ENCODE results near the gene HEATR5B.

Gene HEATR5B

GRCh38 chr2:37039580-37039979, 44.6 kb downstream of the HEATR5B start:
- no peaks in the 10 kb centered on the region for H3K9me2 ChIP-seq (ENCODE audit: low read depth, low read length)
- H4K20me1 ChIP-seq (ENCODE audit: insufficient read depth, low read length), result no peaks in the 10 kb centered on the region
- no peaks in the 10 kb centered on the region for H3K27me3 ChIP-seq (ENCODE audit: insufficient read depth, low read length)
- H3K4me2 ChIP-seq (ENCODE audit: low read length), result no peak overlapping the region
- H3F3A ChIP-seq (ENCODE audit: insufficient read depth, low read length), result no peaks in the 10 kb centered on the region
- H3K9ac ChIP-seq (ENCODE audit: low read length), result no peak overlapping the region
- no peak overlapping the region for H3K4me3 ChIP-seq (ENCODE audit: low read depth, low read length, poor library complexity, severe bottlenecking)
- TF ChIP-seq EZH2 (IDR thresholded peaks at IDR 0.05; ENCODE audit: borderline replicate concordance, low read length), result no peak
- H2AFZ ChIP-seq (ENCODE audit: low read length), result no peak overlapping the region
- H3K79me2 ChIP-seq (ENCODE audit: insufficient read depth, low read length), result no peaks in the 10 kb centered on the region
- peaks cover 37% of the 10 kb centered on the region for H3K36me3 ChIP-seq (ENCODE audit: insufficient read depth, low read length)
- no peaks in the 10 kb centered on the region for H3K4me1 ChIP-seq (ENCODE audit: insufficient read depth, low read length, severe bottlenecking)
- no peaks in the 10 kb centered on the region for H3K9me3 ChIP-seq (ENCODE audit: low read length)
- H3K27ac ChIP-seq (ENCODE audit: low read depth, low read length, poor library complexity, severe bottlenecking), result no peak overlapping the region

- H3K36me3 ChIP-seq (ENCODE audit: insufficient read depth, low read length), result peaks cover 38% of the 10 kb centered on the region
- no peaks in the 10 kb centered on the region for H3K9me2 ChIP-seq (ENCODE audit: low read depth, low read length)
- H3K79me2 ChIP-seq (ENCODE audit: insufficient read depth, low read length), result no peaks in the 10 kb centered on the region
- H3K4me1 ChIP-seq (ENCODE audit: insufficient read depth, low read length, severe bottlenecking), result no peaks in the 10 kb centered on the region
- no peaks in the 10 kb centered on the region for H4K20me1 ChIP-seq (ENCODE audit: insufficient read depth, low read length)
- no peak overlapping the region for H3K4me3 ChIP-seq (ENCODE audit: low read depth, low read length, poor library complexity, severe bottlenecking)
- no peaks in the 10 kb centered on the region for H3K27me3 ChIP-seq (ENCODE audit: insufficient read depth, low read length)
- no peaks in the 10 kb centered on the region for H3F3A ChIP-seq (ENCODE audit: insufficient read depth, low read length)
- H3K9me3 ChIP-seq (ENCODE audit: low read length), result no peaks in the 10 kb centered on the region
- no peak overlapping the region for H3K4me2 ChIP-seq (ENCODE audit: low read length)
- no peak overlapping the region for H2AFZ ChIP-seq (ENCODE audit: low read length)
- no peak overlapping the region for H3K27ac ChIP-seq (ENCODE audit: low read depth, low read length, poor library complexity, severe bottlenecking)
- TF ChIP-seq, protein P1, sequence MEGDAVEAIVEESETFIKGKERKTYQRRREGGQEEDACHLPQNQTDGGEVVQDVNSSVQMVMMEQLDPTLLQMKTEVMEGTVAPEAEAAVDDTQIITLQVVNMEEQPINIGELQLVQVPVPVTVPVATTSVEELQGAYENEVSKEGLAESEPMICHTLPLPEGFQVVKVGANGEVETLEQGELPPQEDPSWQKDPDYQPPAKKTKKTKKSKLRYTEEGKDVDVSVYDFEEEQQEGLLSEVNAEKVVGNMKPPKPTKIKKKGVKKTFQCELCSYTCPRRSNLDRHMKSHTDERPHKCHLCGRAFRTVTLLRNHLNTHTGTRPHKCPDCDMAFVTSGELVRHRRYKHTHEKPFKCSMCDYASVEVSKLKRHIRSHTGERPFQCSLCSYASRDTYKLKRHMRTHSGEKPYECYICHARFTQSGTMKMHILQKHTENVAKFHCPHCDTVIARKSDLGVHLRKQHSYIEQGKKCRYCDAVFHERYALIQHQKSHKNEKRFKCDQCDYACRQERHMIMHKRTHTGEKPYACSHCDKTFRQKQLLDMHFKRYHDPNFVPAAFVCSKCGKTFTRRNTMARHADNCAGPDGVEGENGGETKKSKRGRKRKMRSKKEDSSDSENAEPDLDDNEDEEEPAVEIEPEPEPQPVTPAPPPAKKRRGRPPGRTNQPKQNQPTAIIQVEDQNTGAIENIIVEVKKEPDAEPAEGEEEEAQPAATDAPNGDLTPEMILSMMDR (IDR thresholded peaks at IDR 0.05; ENCODE audit: low read length), result no peak
- no peak for TF ChIP-seq EZH2 (IDR thresholded peaks at IDR 0.05; ENCODE audit: borderline replicate concordance, low read length)
- no peak overlapping the region for H3K9ac ChIP-seq (ENCODE audit: low read length)
Observed at GRCh38 chr2:37037771-37038170, 46.4 kb downstream of the HEATR5B start.

DNA sequence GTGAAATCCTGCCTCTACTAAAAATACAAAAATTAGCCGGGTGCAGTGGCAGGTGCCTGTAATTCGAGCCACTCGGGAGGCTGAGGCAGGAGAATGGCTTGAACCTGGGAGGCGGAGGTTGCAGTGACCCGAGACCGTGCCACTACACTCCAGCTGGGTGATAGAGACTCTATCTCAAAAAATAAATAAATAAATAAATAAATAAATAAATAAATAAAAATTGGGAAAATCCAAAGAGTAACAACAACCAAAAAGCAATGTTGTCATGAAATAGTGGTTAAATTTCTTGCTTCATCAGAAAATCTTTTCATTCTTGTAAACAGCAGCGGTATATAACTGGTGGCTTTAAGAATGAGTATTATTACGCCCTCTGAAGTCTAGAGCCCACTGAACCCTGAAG, 54.4 kb downstream of the HEATR5B start:
- H3K9me3 ChIP-seq (ENCODE audit: low read length), result no peaks in the 10 kb centered on the region
- H3K9ac ChIP-seq (ENCODE audit: low read length), result no peak overlapping the region
- no peak overlapping the region for H3K4me3 ChIP-seq (ENCODE audit: low read depth, low read length, poor library complexity, severe bottlenecking)
- no peaks in the 10 kb centered on the region for H3K79me2 ChIP-seq (ENCODE audit: insufficient read depth, low read length)
- TF ChIP-seq, protein P1 (IDR thresholded peaks at IDR 0.05; ENCODE audit: low read length), result no peak
- TF ChIP-seq EZH2 (IDR thresholded peaks at IDR 0.05; ENCODE audit: borderline replicate concordance, low read length), result no peak
- H3F3A ChIP-seq (ENCODE audit: insufficient read depth, low read length), result no peaks in the 10 kb centered on the region
- no peaks in the 10 kb centered on the region for H4K20me1 ChIP-seq (ENCODE audit: insufficient read depth, low read length)
- no peaks in the 10 kb centered on the region for H3K4me1 ChIP-seq (ENCODE audit: insufficient read depth, low read length, severe bottlenecking)
- H3K4me2 ChIP-seq (ENCODE audit: low read length), result no peak overlapping the region
- H2AFZ ChIP-seq (ENCODE audit: low read length), result no peak overlapping the region
- peaks cover 43% of the 10 kb centered on the region for H3K36me3 ChIP-seq (ENCODE audit: insufficient read depth, low read length)
- H3K9me2 ChIP-seq (ENCODE audit: low read depth, low read length), result no peaks in the 10 kb centered on the region
- H3K27ac ChIP-seq (ENCODE audit: low read depth, low read length, poor library complexity, severe bottlenecking), result no peak overlapping the region
- no peaks in the 10 kb centered on the region for H3K27me3 ChIP-seq (ENCODE audit: insufficient read depth, low read length)

GRCh38 chr2:37026050-37026449, 58.1 kb downstream of the HEATR5B start:
- Histone ChIP-seq H3K27ac (ENCODE audit: low read depth, low read length, poor library complexity, severe bottlenecking) (no peak overlapping the region), H3K27me3 (ENCODE audit: insufficient read depth, low read length) (no peaks in the 10 kb centered on the region), H3K9ac (ENCODE audit: low read length) (no peak overlapping the region), H2AFZ (ENCODE audit: low read length) (no peak overlapping the region), H3K79me2 (ENCODE audit: insufficient read depth, low read length) (no peaks in the 10 kb centered on the region), H3K4me2 (ENCODE audit: low read length) (no peak overlapping the region), H3K4me3 (ENCODE audit: low read depth, low read length, poor library complexity, severe bottlenecking) (no peak overlapping the region), H3K9me2 (ENCODE audit: low read depth, low read length) (no peaks in the 10 kb centered on the region), H3F3A (ENCODE audit: insufficient read depth, low read length) (no peaks in the 10 kb centered on the region), H3K36me3 (ENCODE audit: insufficient read depth, low read length) (peaks cover 62% of the 10 kb centered on the region), H3K9me3 (ENCODE audit: low read length) (no peaks in the 10 kb centered on the region), H4K20me1 (ENCODE audit: insufficient read depth, low read length) (no peaks in the 10 kb centered on the region), H3K4me1 (ENCODE audit: insufficient read depth, low read length, severe bottlenecking) (no peaks in the 10 kb centered on the region)
- TF ChIP-seq EZH2 (IDR thresholded peaks at IDR 0.05; ENCODE audit: borderline replicate concordance, low read length), result no peak
- TF ChIP-seq, protein P1 (IDR thresholded peaks at IDR 0.05; ENCODE audit: low read length), result peak; percentile 39; the same call in 1 of the 2 replicates
